Keratinocyte (primary cell): Measurements from ENCODE around the gene RTL1. TPM values are rescaled to one million over a fixed set of nuclear protein-coding genes. Genes with fewer than 3 reads are reported as not detected.

Experiments used
- DNase-seq: peaks from one replicate; pipeline ENCODE4 v3.0.0-alpha.2; 2011; ENCODE audit warnings: low read depth, missing footprints, low spot score
- FAIRE-seq: peaks from 2 replicates; lab custom pipeline; 2011; peaks lifted over from hg19 to GRCh38; lab: Jason Lieb, UNC
- H2AFZ ChIP-seq: 2 replicates; pipeline ENCODE4 v1.6.0; 2012; ENCODE audit warnings: low read length, control low read depth, inconsistent platforms; ENCODE audit not compliant: control insufficient read depth
- H3K27ac ChIP-seq: 2 replicates; pipeline ENCODE4 v1.5.1; 2011; ENCODE audit warnings: low read length; ENCODE audit not compliant: control insufficient read depth, insufficient read depth
- H3K27me3 ChIP-seq: 3 replicates; pipeline ENCODE4 v1.6.0; 2011; ENCODE audit warnings: low read length; ENCODE audit not compliant: control insufficient read depth, insufficient read depth; ENCODE audit errors: extremely low read depth
- H3K36me3 ChIP-seq, 2 experiments: 2 replicates in 1 of 2; 3 replicates in 1 of 2; pipeline ENCODE4 v1.5.1; 2011; ENCODE audit warnings: low read length in 2 of 2, mild to moderate bottlenecking in 1 of 2; ENCODE audit not compliant: control insufficient read depth in 2 of 2, insufficient read depth in 2 of 2; ENCODE audit errors: extremely low read depth in 1 of 2
- H3K4me1 ChIP-seq: 3 replicates; pipeline ENCODE4 v1.5.1; 2011; ENCODE audit warnings: low read length; ENCODE audit not compliant: control insufficient read depth, insufficient read depth; ENCODE audit errors: extremely low read depth
- H3K4me2 ChIP-seq: 3 replicates; pipeline ENCODE4 v1.6.0; 2011; ENCODE audit warnings: low read depth, low read length; ENCODE audit not compliant: control insufficient read depth, insufficient read depth; ENCODE audit errors: extremely low read depth
- H3K4me3 ChIP-seq, 3 experiments: fragments of 200-600 bp in 1 of 3; sonication (generic) in 1 of 3; 2 replicates in 2 of 3; 3 replicates in 1 of 3; pipeline ENCODE4 v1.5.1; 2011 to 2016; ENCODE audit warnings: low read length in 3 of 3, mild to moderate bottlenecking in 3 of 3, control low read depth in 2 of 3, inconsistent platforms in 1 of 3, low read depth in 1 of 3, mixed read lengths in 1 of 3, mixed run types in 1 of 3, moderate library complexity in 1 of 3; ENCODE audit not compliant: control insufficient read depth in 2 of 3, insufficient read depth in 2 of 3; ENCODE audit errors: extremely low read depth in 1 of 3
- H3K79me2 ChIP-seq: 2 replicates; pipeline ENCODE4 v1.6.0; 2012; ENCODE audit warnings: low read length; ENCODE audit not compliant: control insufficient read depth, insufficient read depth
- H3K9ac ChIP-seq: 3 replicates; pipeline ENCODE4 v1.6.0; 2011; ENCODE audit warnings: low read length; ENCODE audit not compliant: control insufficient read depth, insufficient read depth; ENCODE audit errors: extremely low read depth
- H3K9me1 ChIP-seq: 3 replicates; pipeline ENCODE4 v1.6.0; 2011; ENCODE audit warnings: low read length; ENCODE audit not compliant: control insufficient read depth, insufficient read depth; ENCODE audit errors: extremely low read depth
- H3K9me3 ChIP-seq: 2 replicates; pipeline ENCODE4 v1.5.1; 2012; ENCODE audit warnings: low read depth, low read length; ENCODE audit not compliant: control insufficient read depth
- H4K20me1 ChIP-seq: 3 replicates; pipeline ENCODE4 v1.6.0; 2011; ENCODE audit warnings: low read length; ENCODE audit not compliant: control insufficient read depth, insufficient read depth; ENCODE audit errors: extremely low read depth
- EZH2 ChIP-seq: IDR thresholded peaks from one replicate; pipeline ENCODE4 v1.6.1; 2012; ENCODE audit warnings: inconsistent platforms, mild to moderate bottlenecking, low read length, moderate library complexity
- dilution Hi-C: fragments of 300-500 bp; cut with MboI; formaldehyde crosslinking; loops from one replicate; pipeline ENCODE4 v1.7.0; 2020; ENCODE audit warnings: low sequenced_read_pairs; ENCODE audit not compliant: extremely low pct_ligation_motif_present
- polyA plus RNA-seq, 5 experiments: library from polyadenylated mRNA; depleted of rRNA in 3 of 5; stranded (reverse) in 3 of 5; stranded (forward) in 1 of 5; unstranded in 1 of 5; fragments of >200 nt; gene quantifications; 1 replicate in 1 of 5; 2 replicates in 3 of 5; 3 replicates in 1 of 5; pipeline versions ENCODE4 v1.2.1 to v1.2.3, GENCODE V29; 2011 to 2012; ENCODE audit warnings: missing spikeins in 2 of 5, low read depth in 1 of 5, low replicate concordance in 1 of 5
- TF ChIP-seq, protein P1 (sequence below), 3 experiments: IDR thresholded peaks in 1 of 3; conservative IDR thresholded peaks in 1 of 3; optimal IDR thresholded peaks in 1 of 3; 2 replicates in 2 of 3; 3 replicates in 1 of 3; pipeline versions ENCODE3 to v1.5.1; 2011; ENCODE audit warnings: low read length in 3 of 3, mild to moderate bottlenecking in 3 of 3, moderate library complexity in 2 of 3, control low read depth in 1 of 3, inconsistent platforms in 1 of 3; ENCODE audit not compliant: insufficient read depth in 2 of 3; ENCODE audit errors: extremely low read depth in 1 of 3

The RTL1 gene
- polyA plus RNA-seq, 1 donor (not counting 4 experiments of a cell fraction or from before 2014, with no cell fraction given): not detected

DNA sequence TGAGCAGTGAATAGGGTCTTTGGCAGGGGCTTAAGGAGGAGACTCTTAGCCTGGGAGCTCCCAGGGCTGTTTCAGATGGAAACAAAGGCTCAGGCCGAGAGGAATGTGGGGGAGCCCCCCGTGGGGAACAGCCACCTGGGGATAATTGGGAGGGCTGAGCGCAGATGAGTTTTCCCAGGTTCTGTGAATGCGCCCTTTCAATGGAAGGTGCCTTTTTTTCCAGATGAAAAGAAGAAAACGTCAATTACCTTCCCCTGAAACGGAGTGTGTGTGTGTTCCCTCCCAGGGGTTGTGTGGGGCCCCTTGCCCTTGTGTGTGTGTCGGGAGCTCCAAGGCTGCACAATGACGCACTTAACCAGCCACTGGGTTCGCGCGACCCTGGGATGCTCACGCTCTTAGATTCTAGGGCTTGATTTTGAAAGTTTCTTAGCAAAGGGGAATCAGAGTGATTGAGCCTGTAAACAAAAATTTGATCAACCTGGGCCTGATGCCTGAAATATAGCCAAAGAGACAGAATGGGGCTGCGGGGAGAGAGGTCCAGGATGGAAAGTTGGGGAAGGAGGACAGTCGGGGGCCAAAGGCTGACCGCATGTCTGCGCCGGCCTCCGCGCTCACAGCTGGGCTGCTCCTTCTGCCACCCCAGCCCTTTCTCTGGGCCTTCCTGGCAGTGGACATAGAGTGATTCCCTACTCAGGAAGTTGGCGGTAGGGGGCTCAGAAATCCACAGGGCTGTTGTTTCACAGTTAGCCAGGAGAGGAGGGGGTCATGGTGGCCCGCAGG lies 63.0 kb downstream of the RTL1 start:
- no peaks in the 10 kb centered on the region for H3K27me3 ChIP-seq
- no peak overlapping the region for H3K9ac ChIP-seq
- DNase-seq (no peak), FAIRE-seq (no peak)
- dilution Hi-C loops: no loop called here
- H3K79me2 ChIP-seq: no peaks in the 10 kb centered on the region
- H2AFZ ChIP-seq: no peak overlapping the region
- no peak for TF ChIP-seq EZH2
- TF ChIP-seq, protein P1, sequence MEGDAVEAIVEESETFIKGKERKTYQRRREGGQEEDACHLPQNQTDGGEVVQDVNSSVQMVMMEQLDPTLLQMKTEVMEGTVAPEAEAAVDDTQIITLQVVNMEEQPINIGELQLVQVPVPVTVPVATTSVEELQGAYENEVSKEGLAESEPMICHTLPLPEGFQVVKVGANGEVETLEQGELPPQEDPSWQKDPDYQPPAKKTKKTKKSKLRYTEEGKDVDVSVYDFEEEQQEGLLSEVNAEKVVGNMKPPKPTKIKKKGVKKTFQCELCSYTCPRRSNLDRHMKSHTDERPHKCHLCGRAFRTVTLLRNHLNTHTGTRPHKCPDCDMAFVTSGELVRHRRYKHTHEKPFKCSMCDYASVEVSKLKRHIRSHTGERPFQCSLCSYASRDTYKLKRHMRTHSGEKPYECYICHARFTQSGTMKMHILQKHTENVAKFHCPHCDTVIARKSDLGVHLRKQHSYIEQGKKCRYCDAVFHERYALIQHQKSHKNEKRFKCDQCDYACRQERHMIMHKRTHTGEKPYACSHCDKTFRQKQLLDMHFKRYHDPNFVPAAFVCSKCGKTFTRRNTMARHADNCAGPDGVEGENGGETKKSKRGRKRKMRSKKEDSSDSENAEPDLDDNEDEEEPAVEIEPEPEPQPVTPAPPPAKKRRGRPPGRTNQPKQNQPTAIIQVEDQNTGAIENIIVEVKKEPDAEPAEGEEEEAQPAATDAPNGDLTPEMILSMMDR (optimal IDR thresholded peaks at IDR 0.05 in 1 of 3, IDR thresholded peaks at IDR 0.05 in 1 of 3, conservative IDR thresholded peaks at IDR 0.05 in 1 of 3; ENCODE audit: extremely low read depth in 1 of 3, insufficient read depth in 2 of 3, low read length in 3 of 3): no peak
- H3K4me3 ChIP-seq: no peak overlapping the region
- no peaks in the 10 kb centered on the region for H3K9me1 ChIP-seq
- no peaks in the 10 kb centered on the region for H3K36me3 ChIP-seq
- no peaks in the 10 kb centered on the region for H4K20me1 ChIP-seq
- no peaks in the 10 kb centered on the region for H3K9me3 ChIP-seq
- no peak overlapping the region for H3K4me2 ChIP-seq
- H3K27ac ChIP-seq: no peak overlapping the region
- no peaks in the 10 kb centered on the region for H3K4me1 ChIP-seq

DNA sequence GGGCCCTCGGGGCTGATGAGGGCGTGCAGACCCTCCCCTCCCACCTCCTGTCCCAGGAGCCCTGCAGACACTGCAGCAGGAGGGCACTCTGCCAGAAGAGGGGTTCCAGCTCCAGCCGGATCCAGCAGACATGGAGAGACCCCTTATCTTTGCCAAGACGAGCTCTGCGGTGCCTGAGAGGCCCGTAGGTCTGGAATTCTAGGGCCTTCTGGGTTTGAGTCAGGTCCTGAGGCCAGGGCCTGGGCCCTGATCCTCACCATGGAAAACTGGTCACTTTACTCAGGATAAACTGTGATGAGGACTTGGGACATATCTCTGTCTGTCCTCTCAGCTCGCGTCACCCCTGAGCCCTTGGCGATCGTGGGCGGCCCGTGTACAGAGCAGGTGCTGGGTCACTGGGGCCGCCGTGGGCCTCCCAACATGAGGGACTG lies 63.8 kb downstream of the RTL1 start:
- FAIRE-seq (no peak), DNase-seq (no peak)
- H3K4me2 ChIP-seq: no peak overlapping the region
- H3K4me3 ChIP-seq: no peak overlapping the region
- no peak overlapping the region for H3K9ac ChIP-seq
- H3K27ac ChIP-seq: no peak overlapping the region
- no peak overlapping the region for H2AFZ ChIP-seq
- H3K79me2 ChIP-seq: no peaks in the 10 kb centered on the region
- dilution Hi-C loops: no loop called here
- H3K4me1 ChIP-seq: no peaks in the 10 kb centered on the region
- H3K36me3 ChIP-seq: no peaks in the 10 kb centered on the region
- H3K9me1 ChIP-seq: no peaks in the 10 kb centered on the region
- TF ChIP-seq, protein P1 (optimal IDR thresholded peaks at IDR 0.05 in 1 of 3, IDR thresholded peaks at IDR 0.05 in 1 of 3, conservative IDR thresholded peaks at IDR 0.05 in 1 of 3; ENCODE audit: extremely low read depth in 1 of 3, insufficient read depth in 2 of 3, low read length in 3 of 3): no peak
- no peaks in the 10 kb centered on the region for H4K20me1 ChIP-seq
- H3K27me3 ChIP-seq: no peaks in the 10 kb centered on the region
- H3K9me3 ChIP-seq: no peaks in the 10 kb centered on the region
